T follicular helper cell (primary cell): ENCODE data around the gene EMID1.
"Not testable (repeated sequence)": the region's sequence is repeated elsewhere in the genome, so short reads cannot be mapped to it uniquely, and the experiment has no call there.

Source experiments
- DNase-seq: peaks from one replicate; pipeline ENCODE4 v3.0.0-alpha.2; 2020; ENCODE audit warnings: low read depth

The EMID1 gene

GRCh38 chr22:29211466-29211865 lies 5.8 kb downstream of the EMID1 start:
- DNase-seq: no peak

- no peak for DNase-seq
Measured at GRCh38 chr22:29212743-29213142, 7.0 kb downstream of the EMID1 start.

- DNase-seq: no peak
Measured at GRCh38 chr22:29213493-29213892, 7.8 kb downstream of the EMID1 start.

GRCh38 chr22:29214232-29214631 lies 8.5 kb downstream of the EMID1 start:
- DNase-seq: no peak

- DNase-seq: no peak
Measured at GRCh38 chr22:29215012-29215860, 9.5 kb downstream of the EMID1 start.

GRCh38 chr22:29216011-29216872 lies 10.5 kb downstream of the EMID1 start:
- no peak for DNase-seq

GRCh38 chr22:29216873-29217666 lies 11.4 kb downstream of the EMID1 start:
- DNase-seq: no peak

GRCh38 chr22:29217827-29218757 lies 12.4 kb downstream of the EMID1 start:
- DNase-seq: no peak

GRCh38 chr22:29218758-29219408 lies 13.2 kb downstream of the EMID1 start:
- no peak for DNase-seq

- DNase-seq: not testable (repeated sequence)
Measured at GRCh38 chr22:29219409-29219782, 13.7 kb downstream of the EMID1 start.

GRCh38 chr22:29219881-29220670 lies 14.4 kb downstream of the EMID1 start:
- DNase-seq: no peak

GRCh38 chr22:29224121-29224858 lies 18.6 kb downstream of the EMID1 start:
- DNase-seq: no peak

GRCh38 chr22:29224859-29225410 lies 19.2 kb downstream of the EMID1 start:
- DNase-seq: no peak

- no peak for DNase-seq
Measured at GRCh38 chr22:29225422-29226090, 19.9 kb downstream of the EMID1 start.

- DNase-seq: no peak
Measured at GRCh38 chr22:29226351-29226981, 20.8 kb downstream of the EMID1 start.

- no peak for DNase-seq
Measured at GRCh38 chr22:29230972-29231875, 25.5 kb downstream of the EMID1 start.
